Ureter (tissue), 1 donor: ENCODE measurements around the gene DDX5. TPM values are rescaled to one million over a fixed set of nuclear protein-coding genes. Genes with fewer than 3 reads are reported as not detected.

ENCODE experiments used
- DNase-seq: peaks from one replicate; pipeline ENCODE4 v3.0.0-alpha.2; 2020; ENCODE audit warnings: low spot score
- total RNA-seq: library from RNA; stranded (reverse); gene quantifications from one replicate; pipeline ENCODE4 v1.2.4, GENCODE V29; 2023
- donor health status: DM: yes; HTN: yes; CAD: no.

The DDX5 gene
- total RNA-seq, 1 donor from 2014 or later, result 1,008 TPM

DNA sequence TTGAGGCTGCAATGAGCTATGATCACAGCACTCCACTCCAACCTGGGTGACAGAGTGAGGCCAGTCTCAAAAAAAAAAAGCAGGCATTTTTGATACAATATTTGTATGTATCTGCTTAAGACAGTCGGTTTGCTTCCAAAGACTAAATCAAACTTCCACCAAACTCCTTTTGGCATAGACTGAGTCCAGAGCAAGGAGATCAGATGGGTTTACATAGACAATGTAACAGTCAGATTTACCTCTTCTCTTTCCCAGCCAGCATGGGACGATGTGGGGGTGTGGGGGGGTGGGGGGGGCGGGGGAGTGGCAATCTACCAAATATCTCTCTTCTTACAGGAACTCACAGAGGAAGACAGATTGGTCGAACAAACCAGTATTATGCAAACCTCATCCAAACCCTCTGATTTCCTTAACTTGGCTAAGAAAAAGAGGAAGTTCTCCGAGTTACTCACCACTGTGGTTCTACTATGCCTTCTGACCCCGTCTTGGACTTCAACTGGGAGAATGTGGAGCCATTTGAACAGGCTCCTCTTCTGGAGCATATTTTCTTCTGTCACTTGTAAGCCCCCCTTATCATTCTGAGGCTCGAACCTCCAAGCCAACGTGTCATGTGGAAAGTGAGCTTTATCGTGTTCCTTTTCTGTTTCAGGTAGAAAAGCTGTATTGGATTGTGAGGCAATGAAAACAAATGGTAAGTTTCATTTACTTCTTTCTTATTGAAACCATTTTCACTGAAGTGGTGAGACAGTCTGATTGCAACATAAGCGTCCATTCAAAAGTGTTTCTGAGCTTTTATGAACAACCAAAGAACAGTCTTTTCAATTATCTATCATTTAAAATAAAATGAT is 57.2 kb downstream of the DDX5 start, which contains the start of gene MILR1:
Gene MILR1, plus strand, starts transcription at position 451 of the 848 bp plus-strand sequence. Its CDS starts 54 bp downstream, at position 505.
- peak; percentile 67 for DNase-seq

Other genes starting within 250 kb of the DDX5 start
- 31.6 TPM for gene TEX2, start 243.0 kb downstream of the DDX5 start, total RNA-seq
- gene PECAM1, start 115.4 kb downstream of the DDX5 start, total RNA-seq, result 204 TPM
- gene MILR1, start 57.2 kb downstream of the DDX5 start, total RNA-seq, result 11.0 TPM
- gene POLG2, start 9.2 kb downstream of the DDX5 start, total RNA-seq, result 27.6 TPM
- gene CEP95, start 688 bp upstream of the DDX5 start, total RNA-seq, result 71.6 TPM
- gene SMURF2, start 156.0 kb upstream of the DDX5 start, total RNA-seq, result 28.7 TPM